H1 (cell line): Measurements from ENCODE around the gene TDRD6. TPM values are rescaled to one million over a fixed set of nuclear protein-coding genes. Genes with fewer than 3 reads are reported as not detected.

Experiments
- CTCF ChIA-PET: fragments of 300-600 bp; sonication (Branson Sonifier 250); formaldehyde crosslinking; loops from one replicate; lab custom pipeline; 2021; ENCODE audit not compliant: partially characterized antibody; lab: Charles Lee
- POLR2A ChIA-PET: fragments of 300-600 bp; sonication (Branson Sonifier 250); formaldehyde crosslinking; loops from one replicate; lab custom pipeline; 2021; ENCODE audit warnings: inconsistent platforms; ENCODE audit not compliant: partially characterized antibody; lab: Charles Lee
- DNase-seq, 2 experiments: peaks; one replicate each; pipeline versions ENCODE4 v3.0.0 to v3.0.0-alpha.2; 2010 to 2022; ENCODE audit warnings: low spot score in 2 of 2, low read depth in 1 of 2, mixed read lengths in 1 of 2
- FAIRE-seq: peaks from 2 replicates; lab custom pipeline; 2011; peaks lifted over from hg19 to GRCh38; lab: Jason Lieb, UNC
- H2AFZ ChIP-seq: 2 replicates; pipeline ENCODE4 v1.8.1; 2012; ENCODE audit warnings: low read length, inconsistent platforms
- H2AK5ac ChIP-seq: 2 replicates; pipeline ENCODE4 v1.6.1; 2013; ENCODE audit warnings: low read depth, low read length
- H2BK120ac ChIP-seq: replicated peaks from 2 replicates; pipeline ENCODE3; 2013; ENCODE audit warnings: low read depth, low read length, inconsistent platforms
- H2BK12ac ChIP-seq: 2 replicates; pipeline ENCODE4 v1.6.1; 2013; ENCODE audit warnings: low read depth, low read length
- H2BK15ac ChIP-seq: 2 replicates; pipeline ENCODE4 v1.6.1; 2013; ENCODE audit warnings: low read length
- H2BK20ac ChIP-seq: 2 replicates; pipeline ENCODE4 v1.6.1; 2013; ENCODE audit warnings: low read length
- H2BK5ac ChIP-seq: 2 replicates; pipeline ENCODE4 v1.6.1; 2013; ENCODE audit warnings: low read depth, low read length
- H3K14ac ChIP-seq: 2 replicates; pipeline ENCODE4 v1.6.1; 2013; ENCODE audit warnings: inconsistent platforms; ENCODE audit not compliant: insufficient read length
- H3K18ac ChIP-seq: 2 replicates; pipeline ENCODE4 v1.6.1; 2013; ENCODE audit warnings: low read length; ENCODE audit errors: extremely low read depth
- H3K23ac ChIP-seq: 2 replicates; pipeline ENCODE4 v1.6.1; 2013; ENCODE audit warnings: inconsistent platforms; ENCODE audit not compliant: insufficient read length
- H3K23me2 ChIP-seq: 2 replicates; pipeline ENCODE4 v1.6.1; 2013; ENCODE audit warnings: low read depth, low read length
- H3K27ac ChIP-seq: 2 replicates; pipeline ENCODE4 v1.6.1; 2011; ENCODE audit warnings: low read depth, low read length, inconsistent platforms
- H3K27me3 ChIP-seq, 4 experiments: replicated peaks in 1 of 4; 1 replicate in 1 of 4; 2 replicates in 3 of 4; pipeline versions ENCODE4 v1.6.1 to v1.8.1; 2011 to 2013; ENCODE audit warnings: low read length in 3 of 4, mild to moderate bottlenecking in 3 of 4, inconsistent platforms in 2 of 4, mixed read lengths in 2 of 4, moderate library complexity in 1 of 4; ENCODE audit not compliant: control insufficient read depth in 3 of 4, insufficient read depth in 3 of 4; ENCODE audit errors: extremely low read depth in 1 of 4
- H3K36me3 ChIP-seq, 4 experiments: 2 replicates each; pipeline versions ENCODE4 v1.6.1 to v1.8.1; 2011 to 2013; ENCODE audit warnings: mild to moderate bottlenecking in 4 of 4, low read length in 3 of 4, moderate library complexity in 2 of 4, control low read depth in 1 of 4, inconsistent platforms in 1 of 4; ENCODE audit not compliant: insufficient read depth in 4 of 4, control insufficient read depth in 2 of 4
- H3K4ac ChIP-seq: replicated peaks from 2 replicates; pipeline ENCODE3; 2013; ENCODE audit warnings: low read length, low read depth, mixed read lengths, inconsistent platforms; ENCODE audit not compliant: insufficient read length
- H3K4me1 ChIP-seq, 4 experiments: replicated peaks in 1 of 4; 1 replicate in 1 of 4; 2 replicates in 3 of 4; pipeline versions ENCODE4 v1.6.1 to v1.8.1; 2011 to 2013; ENCODE audit warnings: low read length in 3 of 4, inconsistent platforms in 2 of 4, mixed read lengths in 1 of 4; ENCODE audit not compliant: insufficient read depth in 4 of 4, control insufficient read depth in 3 of 4
- H3K4me2 ChIP-seq, 2 experiments: 2 replicates each; pipeline versions ENCODE4 v1.6.1 to v1.8.1; 2011 to 2013; ENCODE audit warnings: low read depth in 2 of 2, low read length in 2 of 2, control low read depth in 1 of 2, inconsistent platforms in 1 of 2, mild to moderate bottlenecking in 1 of 2; ENCODE audit not compliant: insufficient read depth in 1 of 2
- H3K4me3 ChIP-seq, 4 experiments: fragments of 200-600, 300-600 bp in 1 of 4; sonication (generic), shearing (Covaris generic), sonication (Bioruptor Twin) in 1 of 4; 2 replicates each; pipeline versions ENCODE4 v1.5.1 to v1.8.1; 2011 to 2016; ENCODE audit warnings: low read length in 4 of 4, low read depth in 3 of 4, control low read depth in 2 of 4, inconsistent platforms in 2 of 4, mild to moderate bottlenecking in 2 of 4, mixed read lengths in 1 of 4, moderate library complexity in 1 of 4; ENCODE audit not compliant: insufficient read depth in 2 of 4; ENCODE audit errors: extremely low read depth in 1 of 4
- H3K56ac ChIP-seq: replicated peaks from 2 replicates; pipeline ENCODE3; 2013; ENCODE audit warnings: low read depth, mild to moderate bottlenecking, mixed read lengths, low read length, inconsistent platforms; ENCODE audit not compliant: insufficient read length
- H3K79me1 ChIP-seq: 2 replicates; pipeline ENCODE4 v1.6.1; 2013; ENCODE audit warnings: low read depth, low read length, control low read depth
- H3K79me2 ChIP-seq, 2 experiments: 2 replicates each; pipeline versions ENCODE4 v1.6.1 to v1.8.1; 2012 to 2013; ENCODE audit warnings: low read length in 2 of 2, mild to moderate bottlenecking in 2 of 2, inconsistent platforms in 1 of 2; ENCODE audit not compliant: insufficient read depth in 2 of 2, control insufficient read depth in 1 of 2
- H3K9ac ChIP-seq, 4 experiments: replicated peaks in 1 of 4; 1 replicate in 1 of 4; 2 replicates in 3 of 4; pipeline versions ENCODE4 v1.6.1 to v1.8.1; 2011 to 2013; ENCODE audit warnings: low read depth in 3 of 4, low read length in 3 of 4, control low read depth in 2 of 4, mild to moderate bottlenecking in 2 of 4, moderate library complexity in 2 of 4, inconsistent platforms in 1 of 4; ENCODE audit errors: extremely low read depth in 1 of 4
- H3K9me3 ChIP-seq, 2 experiments: 2 replicates each; pipeline versions ENCODE4 v1.6.1 to v1.8.1; 2012 to 2013; ENCODE audit warnings: mild to moderate bottlenecking in 2 of 2, moderate library complexity in 2 of 2, control low read depth in 1 of 2, inconsistent platforms in 1 of 2, low read depth in 1 of 2, low read length in 1 of 2, mixed read lengths in 1 of 2; ENCODE audit not compliant: insufficient read depth in 2 of 2
- H4K20me1 ChIP-seq, 2 experiments: replicated peaks in 1 of 2; 2 replicates each; pipeline versions ENCODE3 to v1.8.1; 2011 to 2013; ENCODE audit warnings: inconsistent platforms in 2 of 2, low read length in 2 of 2, mild to moderate bottlenecking in 1 of 2; ENCODE audit not compliant: insufficient read depth in 2 of 2, control insufficient read depth in 1 of 2
- H4K5ac ChIP-seq: 2 replicates; pipeline ENCODE4 v1.6.1; 2013; ENCODE audit warnings: low read length, low read depth, mixed read lengths, inconsistent platforms; ENCODE audit not compliant: insufficient read length
- H4K8ac ChIP-seq: 2 replicates; pipeline ENCODE4 v1.8.0; 2013; ENCODE audit warnings: mild to moderate bottlenecking, moderate library complexity, low read length, inconsistent platforms; ENCODE audit not compliant: insufficient read depth; ENCODE audit errors: extremely low read depth
- H4K91ac ChIP-seq: replicated peaks from 2 replicates; pipeline ENCODE3; 2013; ENCODE audit warnings: low read length, mixed read lengths, inconsistent platforms; ENCODE audit not compliant: insufficient read length
- ASH2L ChIP-seq: fragments of 200-600, 300-600 bp; sonication (generic); IDR thresholded peaks from one replicate; pipeline ENCODE4 v1.7.1; 2017; ENCODE audit warnings: low read length
- CREB1 ChIP-seq: IDR thresholded peaks from 2 replicates; pipeline ENCODE4 v1.6.1; 2012; ENCODE audit warnings: inconsistent platforms
- GABPA ChIP-seq: IDR thresholded peaks from 2 replicates; pipeline ENCODE4 v1.6.1; 2011; ENCODE audit warnings: mild to moderate bottlenecking, low read length, moderate library complexity, borderline replicate concordance; ENCODE audit not compliant: insufficient read depth
- HDAC2 ChIP-seq, 2 experiments: fragments of 300-600 bp in 1 of 2; sonication (generic) in 1 of 2; IDR thresholded peaks; 2 replicates each; pipeline ENCODE4 v1.6.1; 2011 to 2012; ENCODE audit warnings: low read depth in 2 of 2, low read length in 2 of 2, mild to moderate bottlenecking in 2 of 2, moderate library complexity in 2 of 2, borderline replicate concordance in 1 of 2, inconsistent platforms in 1 of 2
- HDAC6 ChIP-seq: IDR thresholded peaks from one replicate; pipeline ENCODE4 v1.7.1; 2012; ENCODE audit warnings: low read depth, mild to moderate bottlenecking, inconsistent platforms, low read length, moderate library complexity
- JUND ChIP-seq: IDR thresholded peaks from 2 replicates; pipeline ENCODE4 v1.6.1; 2011; ENCODE audit warnings: mild to moderate bottlenecking, improper control_type of control experiment, low read length
- MAFK ChIP-seq: IDR thresholded peaks from 2 replicates; pipeline ENCODE4 v1.6.1; 2012; ENCODE audit warnings: low read depth, mild to moderate bottlenecking, improper control_type of control experiment, low read length
- SAP30 ChIP-seq: fragments of 300-600 bp; sonication (generic); IDR thresholded peaks from 2 replicates; pipeline ENCODE4 v1.7.1; 2012; ENCODE audit warnings: low read length, moderate library complexity, mild to moderate bottlenecking, inconsistent platforms; ENCODE audit not compliant: insufficient read depth, insufficient replicate concordance
- SIRT6 ChIP-seq: IDR thresholded peaks from one replicate; pipeline ENCODE4 v1.7.1; 2012; ENCODE audit warnings: low read length, inconsistent platforms
- SP4 ChIP-seq: IDR thresholded peaks from 2 replicates; pipeline ENCODE4 v1.6.1; 2012; ENCODE audit warnings: low read length, inconsistent platforms
- TAF1 ChIP-seq: IDR thresholded peaks from 2 replicates; pipeline ENCODE4 v1.6.1; 2011; ENCODE audit warnings: mild to moderate bottlenecking, low read depth, low read length
- TBP ChIP-seq: IDR thresholded peaks from 2 replicates; pipeline ENCODE4 v1.6.1; 2011; ENCODE audit warnings: low read depth, low read length, improper control_type of control experiment
- WGBS, 2 experiments: shearing (Covaris generic) in 1 of 2; methylation state at CpG; one replicate each; pipeline versions ENCODE4 v1.1.6 to v1.1.7; 2013 to 2015; ENCODE audit warnings: low lambda C conversion rate in 2 of 2, mixed read lengths in 2 of 2, inconsistent platforms in 1 of 2, low coverage in 1 of 2, missing lambda C conversion rate in 1 of 2; ENCODE audit not compliant: insufficient replicate concordance in 2 of 2, insufficient coverage in 1 of 2, insufficient read length in 1 of 2; ENCODE audit errors: extremely low coverage in 1 of 2, missing lambda C conversion rate in 1 of 2; 5-methylcytosine and 5-hydroxymethylcytosine counted together
- polyA plus RNA-seq, 7 experiments: library from polyadenylated mRNA; depleted of rRNA in 3 of 7; stranded (reverse) in 5 of 7; unstranded in 2 of 7; fragments of >200 nt in 5 of 7; fragments of 200-250 nt in 2 of 7; gene quantifications; 1 replicate in 5 of 7; 2 replicates in 1 of 7; 4 replicates in 1 of 7; pipeline versions ENCODE4 v1.2.1 to v1.2.3, GENCODE V29; 2011 to 2013; ENCODE audit warnings: missing spikeins in 2 of 7, mixed read lengths in 2 of 7
- total RNA-seq: library from RNA; stranded (reverse); fragmentation: NEBNext Ultra II Directional; extraction: Animal tissue kit (Norgen Biotek cat#: 25700); gene quantifications from 2 replicates; pipeline ENCODE4 v1.2.1, GENCODE V29; 2021
- TF ChIP-seq, protein P1 (sequence below), 3 experiments: IDR thresholded peaks; 1 replicate in 2 of 3; 2 replicates in 1 of 3; pipeline versions ENCODE4 v1.5.1 to v1.6.1; 2011; ENCODE audit warnings: low read length in 3 of 3, mild to moderate bottlenecking in 3 of 3, inconsistent platforms in 2 of 3, low read depth in 1 of 3, moderate library complexity in 1 of 3; ENCODE audit not compliant: insufficient read depth in 1 of 3; ENCODE audit errors: control extremely low read depth in 1 of 3

Gene TDRD6
- total and polyA plus RNA-seq, 2 of the 8 experiments (the other 6 are each of a cell fraction or from before 2014, with no cell fraction given), result 0.06 to 0.19 TPM

DNA sequence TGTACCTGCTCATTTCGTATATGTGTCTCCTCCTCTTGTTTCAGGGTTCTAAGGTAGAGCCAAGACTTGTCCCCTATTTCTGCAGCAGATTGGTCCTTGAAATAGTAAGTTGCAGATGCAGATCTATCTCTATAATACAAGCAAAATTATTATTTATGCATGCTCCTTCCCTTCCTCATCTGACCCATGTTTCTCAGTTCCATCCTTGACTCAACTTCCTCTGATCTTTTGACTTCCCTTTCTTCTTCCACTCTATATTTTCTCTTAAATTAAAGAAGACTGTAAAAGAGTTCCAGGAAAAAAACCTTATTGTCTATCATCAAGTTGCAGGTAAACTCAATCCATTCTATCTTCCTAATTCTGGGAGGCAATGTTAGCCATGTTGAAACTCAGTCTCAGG is 23.8 kb downstream of the TDRD6 start:
- Histone ChIP-seq H3K27me3 (no peaks in the 10 kb centered on the region), H2BK5ac (no peak overlapping the region), H4K8ac (no peak overlapping the region), H4K91ac (no peak overlapping the region), H3K27ac (no peak overlapping the region), H3K4me3 (no peak overlapping the region), H2BK20ac (no peak overlapping the region), H3K4me2 (no peak overlapping the region), H3K14ac (no peak overlapping the region), H3K23me2 (no peaks in the 10 kb centered on the region), H2AK5ac (no peak overlapping the region), H3K4me1 (no peaks in the 10 kb centered on the region), H3K79me1 (no peaks in the 10 kb centered on the region), H3K36me3 (no peaks in the 10 kb centered on the region), H2BK15ac (no peak overlapping the region), H3K23ac (no peak overlapping the region), H3K56ac (no peak overlapping the region), H2AFZ (no peak overlapping the region), H4K5ac (no peak overlapping the region), H2BK120ac (no peak overlapping the region), H4K20me1 (no peaks in the 10 kb centered on the region), H3K4ac (no peak overlapping the region), H3K18ac (no peak overlapping the region), H3K9ac (no peak overlapping the region), H3K79me2 (no peaks in the 10 kb centered on the region), H3K9me3 (no peaks in the 10 kb centered on the region), H2BK12ac (no peak overlapping the region)
- POLR2A ChIA-PET, result no interaction called here
- 80% methylated on average over 1 of the region's 1 CpG; no CpG with 5 or more reads in 1 of the 2 experiments for WGBS, 2 experiments
- FAIRE-seq (no peak), DNase-seq (no peak)
- CTCF ChIA-PET, result interaction anchor here (1.2 to 1.7 kb wide), 2 partner anchors 22 to 137 kb away, joined by 4 read pairs; no protein-coding TSS in a partner anchor
- TF ChIP-seq HDAC6 (no peak), GABPA (no peak), HDAC2 (IDR thresholded peaks at IDR 0.05; ENCODE audit: borderline replicate concordance in 1 of 2, low read depth in 2 of 2, low read length in 2 of 2) (no peak), TBP (no peak), SAP30 (no peak), SP4 (no peak), SIRT6 (no peak), ASH2L (no peak), JUND (no peak), MAFK (no peak), TAF1 (no peak), CREB1 (no peak)
- TF ChIP-seq, protein P1, sequence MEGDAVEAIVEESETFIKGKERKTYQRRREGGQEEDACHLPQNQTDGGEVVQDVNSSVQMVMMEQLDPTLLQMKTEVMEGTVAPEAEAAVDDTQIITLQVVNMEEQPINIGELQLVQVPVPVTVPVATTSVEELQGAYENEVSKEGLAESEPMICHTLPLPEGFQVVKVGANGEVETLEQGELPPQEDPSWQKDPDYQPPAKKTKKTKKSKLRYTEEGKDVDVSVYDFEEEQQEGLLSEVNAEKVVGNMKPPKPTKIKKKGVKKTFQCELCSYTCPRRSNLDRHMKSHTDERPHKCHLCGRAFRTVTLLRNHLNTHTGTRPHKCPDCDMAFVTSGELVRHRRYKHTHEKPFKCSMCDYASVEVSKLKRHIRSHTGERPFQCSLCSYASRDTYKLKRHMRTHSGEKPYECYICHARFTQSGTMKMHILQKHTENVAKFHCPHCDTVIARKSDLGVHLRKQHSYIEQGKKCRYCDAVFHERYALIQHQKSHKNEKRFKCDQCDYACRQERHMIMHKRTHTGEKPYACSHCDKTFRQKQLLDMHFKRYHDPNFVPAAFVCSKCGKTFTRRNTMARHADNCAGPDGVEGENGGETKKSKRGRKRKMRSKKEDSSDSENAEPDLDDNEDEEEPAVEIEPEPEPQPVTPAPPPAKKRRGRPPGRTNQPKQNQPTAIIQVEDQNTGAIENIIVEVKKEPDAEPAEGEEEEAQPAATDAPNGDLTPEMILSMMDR (IDR thresholded peaks at IDR 0.05; ENCODE audit: control extremely low read depth in 1 of 3, insufficient read depth in 1 of 3, low read depth in 1 of 3, low read length in 3 of 3), result no peak
